GM12873 (cell line): Measurements from ENCODE around the gene SSTR4.

Experiments
- CTCF ChIP-seq: IDR thresholded peaks from 2 replicates; pipeline ENCODE4 v1.5.1; 2012; ENCODE audit warnings: low read depth, mild to moderate bottlenecking, moderate library complexity, low read length, control low read depth; ENCODE audit not compliant: insufficient read depth; ENCODE audit errors: missing control alignments

The SSTR4 gene

GRCh38 chr20:23079016-23079351, 43.9 kb downstream of the SSTR4 start:
- peak; percentile 46 for TF ChIP-seq CTCF

GRCh38 chr20:23079926-23080325, 44.8 kb downstream of the SSTR4 start:
- no peak for TF ChIP-seq CTCF

- TF ChIP-seq CTCF = no peak
These were observed 45.4 kb downstream of the SSTR4 start for GRCh38 chr20:23080521-23080920.

GRCh38 chr20:23081263-23081819, 46.2 kb downstream of the SSTR4 start:
- no peak for TF ChIP-seq CTCF

GRCh38 chr20:23082846-23083552, 47.9 kb downstream of the SSTR4 start:
- no peak for TF ChIP-seq CTCF

- no peak for TF ChIP-seq CTCF
These were observed 48.6 kb downstream of the SSTR4 start for GRCh38 chr20:23083553-23084220.

- no peak for TF ChIP-seq CTCF
These were observed 49.3 kb downstream of the SSTR4 start for GRCh38 chr20:23084282-23084844.
